OCI-LY1 (cell line): ENCODE data around the gene SYT14.

ENCODE experiments used
- H2AFZ ChIP-seq: fragments of 200-600 bp; sonication (generic), shearing (Covaris generic); 2 replicates; pipeline ENCODE4 v1.6.0; 2014; ENCODE audit warnings: antibody characterized with exemption, mild to moderate bottlenecking, low read length
- H3F3A ChIP-seq: fragments of 200-600 bp; sonication (generic), shearing (Covaris generic); 2 replicates; pipeline ENCODE4 v1.6.0; 2014; ENCODE audit warnings: mild to moderate bottlenecking, antibody characterized with exemption, low read length, moderate library complexity; ENCODE audit not compliant: insufficient read depth
- H3K27ac ChIP-seq: fragments of 200-600 bp; sonication (generic); 2 replicates; pipeline ENCODE4 v1.5.1; 2014; ENCODE audit warnings: low read length, mixed run types, mild to moderate bottlenecking, low read depth; ENCODE audit not compliant: poor library complexity, severe bottlenecking
- H3K27me3 ChIP-seq: fragments of 200-600 bp; sonication (generic); 2 replicates; pipeline ENCODE4 v1.6.0; 2014; ENCODE audit warnings: antibody characterized with exemption, mild to moderate bottlenecking, low read length, moderate library complexity; ENCODE audit not compliant: insufficient read depth
- H3K36me3 ChIP-seq: fragments of 200-600 bp; sonication (generic); 2 replicates; pipeline ENCODE4 v1.6.1; 2014; ENCODE audit warnings: mild to moderate bottlenecking, antibody characterized with exemption, low read length, moderate library complexity, mixed read lengths; ENCODE audit not compliant: insufficient read depth
- H3K4me1 ChIP-seq: fragments of 200-600 bp; sonication (generic); 2 replicates; pipeline ENCODE4 v1.5.1; 2014; ENCODE audit warnings: mild to moderate bottlenecking, low read length, moderate library complexity; ENCODE audit not compliant: insufficient read depth, severe bottlenecking
- H3K4me2 ChIP-seq: fragments of 200-600 bp; sonication (generic), shearing (Covaris generic); 2 replicates; pipeline ENCODE4 v1.6.1; 2014; ENCODE audit warnings: low read length
- H3K4me3 ChIP-seq: fragments of 200-600 bp; sonication (generic); 2 replicates; pipeline ENCODE4 v1.5.1; 2014; ENCODE audit warnings: low read length, low read depth, mild to moderate bottlenecking, mixed read lengths; ENCODE audit not compliant: poor library complexity, severe bottlenecking
- H3K79me2 ChIP-seq: fragments of 200-600 bp; shearing (Covaris generic); 2 replicates; pipeline ENCODE4 v1.6.1; 2016; ENCODE audit warnings: mixed run types, low read length, mixed read lengths; ENCODE audit not compliant: insufficient read depth
- H3K9ac ChIP-seq: fragments of 200-600 bp; sonication (generic), shearing (Covaris generic); 2 replicates; pipeline ENCODE4 v1.6.1; 2014; ENCODE audit warnings: mild to moderate bottlenecking, low read length, mixed read lengths
- H3K9me2 ChIP-seq: fragments of 200-600 bp; sonication (generic), shearing (Covaris generic); 2 replicates; pipeline ENCODE4 v1.6.1; 2014; ENCODE audit warnings: low read depth, mild to moderate bottlenecking, low read length, mixed read lengths
- H3K9me3 ChIP-seq: fragments of 200-600 bp; shearing (Covaris generic); 2 replicates; pipeline ENCODE4 v1.6.1; 2014; ENCODE audit warnings: low read length, mixed read lengths
- H4K20me1 ChIP-seq: fragments of 200-600 bp; sonication (generic), shearing (Covaris generic); 2 replicates; pipeline ENCODE4 v1.6.0; 2016; ENCODE audit warnings: mild to moderate bottlenecking, low read length; ENCODE audit not compliant: insufficient read depth
- EZH2 ChIP-seq: fragments of 200-600 bp; sonication (generic), shearing (Covaris generic); IDR thresholded peaks from 2 replicates; pipeline ENCODE4 v1.8.0; 2017; ENCODE audit warnings: borderline replicate concordance, mixed run types, mild to moderate bottlenecking, antibody characterized with exemption, low read length, moderate library complexity, mixed read lengths
- TF ChIP-seq, protein P1 (sequence below): fragments of 200-600 bp; sonication (generic), shearing (Covaris generic); IDR thresholded peaks from 2 replicates; pipeline ENCODE4 v1.5.1; 2017; ENCODE audit warnings: mild to moderate bottlenecking, antibody characterized with exemption, low read length, moderate library complexity, mixed read lengths

The SYT14 gene

DNA sequence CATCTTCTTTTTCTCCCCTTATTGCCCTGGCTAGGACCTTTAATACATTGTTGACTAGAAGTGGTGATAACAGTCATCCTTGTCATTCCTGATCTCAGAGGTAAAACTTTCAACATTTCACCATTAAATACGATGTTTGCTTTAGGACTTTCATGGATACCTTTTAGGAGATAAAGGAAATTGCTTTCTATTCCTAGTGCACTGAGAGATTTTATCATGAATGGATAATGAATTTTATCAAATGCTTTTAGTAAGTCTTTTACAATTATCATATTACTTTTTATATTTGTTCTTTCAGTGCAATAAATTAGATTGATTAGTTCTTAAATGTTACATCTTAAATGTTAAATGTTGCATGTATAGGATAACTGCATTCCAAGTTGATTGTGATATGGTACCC, 147.3 kb downstream of the SYT14 start:
- Histone ChIP-seq H3F3A (no peaks in the 10 kb centered on the region), H3K4me1 (no peaks in the 10 kb centered on the region), H3K4me3 (no peak overlapping the region), H3K36me3 (no peaks in the 10 kb centered on the region), H3K9me3 (no peaks in the 10 kb centered on the region), H3K9ac (no peak overlapping the region), H3K27ac (no peak overlapping the region), H3K79me2 (no peaks in the 10 kb centered on the region), H3K27me3 (no peaks in the 10 kb centered on the region), H3K4me2 (no peak overlapping the region), H4K20me1 (no peaks in the 10 kb centered on the region), H2AFZ (no peak overlapping the region), H3K9me2 (no peaks in the 10 kb centered on the region)
- no peak for TF ChIP-seq EZH2

DNA sequence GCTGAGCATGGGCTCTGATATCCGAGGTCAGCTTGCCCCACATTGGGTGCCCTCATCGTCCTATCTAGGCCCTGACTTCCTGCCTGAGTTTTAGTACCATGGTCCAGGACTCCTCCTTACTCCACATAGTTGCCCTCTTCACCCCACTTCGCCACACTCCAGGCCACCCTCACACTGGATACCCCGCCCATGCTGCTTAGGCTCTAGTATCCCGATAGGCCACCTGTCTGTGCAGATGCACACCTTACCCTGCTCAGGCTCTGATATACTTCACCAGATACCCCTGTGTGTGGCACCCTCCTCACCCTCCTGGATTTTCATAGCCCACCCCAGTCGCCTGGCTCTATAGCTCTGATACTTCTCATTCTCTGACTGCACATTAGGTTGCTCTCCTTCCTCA, 149.0 kb downstream of the SYT14 start:
- TF ChIP-seq, protein P1, sequence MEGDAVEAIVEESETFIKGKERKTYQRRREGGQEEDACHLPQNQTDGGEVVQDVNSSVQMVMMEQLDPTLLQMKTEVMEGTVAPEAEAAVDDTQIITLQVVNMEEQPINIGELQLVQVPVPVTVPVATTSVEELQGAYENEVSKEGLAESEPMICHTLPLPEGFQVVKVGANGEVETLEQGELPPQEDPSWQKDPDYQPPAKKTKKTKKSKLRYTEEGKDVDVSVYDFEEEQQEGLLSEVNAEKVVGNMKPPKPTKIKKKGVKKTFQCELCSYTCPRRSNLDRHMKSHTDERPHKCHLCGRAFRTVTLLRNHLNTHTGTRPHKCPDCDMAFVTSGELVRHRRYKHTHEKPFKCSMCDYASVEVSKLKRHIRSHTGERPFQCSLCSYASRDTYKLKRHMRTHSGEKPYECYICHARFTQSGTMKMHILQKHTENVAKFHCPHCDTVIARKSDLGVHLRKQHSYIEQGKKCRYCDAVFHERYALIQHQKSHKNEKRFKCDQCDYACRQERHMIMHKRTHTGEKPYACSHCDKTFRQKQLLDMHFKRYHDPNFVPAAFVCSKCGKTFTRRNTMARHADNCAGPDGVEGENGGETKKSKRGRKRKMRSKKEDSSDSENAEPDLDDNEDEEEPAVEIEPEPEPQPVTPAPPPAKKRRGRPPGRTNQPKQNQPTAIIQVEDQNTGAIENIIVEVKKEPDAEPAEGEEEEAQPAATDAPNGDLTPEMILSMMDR: no peak
- TF ChIP-seq EZH2: no peak
- Histone ChIP-seq H3K27ac (no peak overlapping the region), H3K27me3 (no peaks in the 10 kb centered on the region), H2AFZ (no peak overlapping the region), H3K4me1 (no peaks in the 10 kb centered on the region), H3K9me3 (no peaks in the 10 kb centered on the region), H3K4me3 (no peak overlapping the region), H3F3A (no peaks in the 10 kb centered on the region), H3K79me2 (no peaks in the 10 kb centered on the region), H3K9me2 (no peaks in the 10 kb centered on the region), H3K4me2 (no peak overlapping the region), H4K20me1 (no peaks in the 10 kb centered on the region), H3K9ac (no peak overlapping the region), H3K36me3 (no peaks in the 10 kb centered on the region)

DNA sequence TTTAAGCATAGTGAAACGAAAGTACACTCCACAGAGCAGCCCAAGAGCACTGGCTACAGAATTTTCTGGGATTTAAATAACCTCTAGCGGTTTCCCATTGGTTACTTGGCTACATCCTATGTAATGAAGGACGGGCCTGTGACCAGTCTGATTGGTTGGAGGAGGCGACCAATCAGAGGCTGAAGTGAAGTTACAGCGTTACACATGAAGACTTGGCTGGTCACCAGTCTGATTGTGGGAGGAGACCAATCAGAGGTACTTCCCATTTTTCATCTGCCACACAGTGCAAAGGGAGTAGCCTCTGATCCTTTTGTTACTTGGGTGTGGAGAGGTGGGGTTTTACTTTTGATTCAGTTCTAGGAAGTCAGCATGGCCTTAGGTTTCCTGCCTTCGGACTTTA, 151.8 kb downstream of the SYT14 start:
- no peaks in the 10 kb centered on the region for H3F3A ChIP-seq
- no peak overlapping the region for H3K9ac ChIP-seq
- no peak overlapping the region for H3K4me3 ChIP-seq
- H3K27ac ChIP-seq: no peak overlapping the region
- H2AFZ ChIP-seq: no peak overlapping the region
- H3K36me3 ChIP-seq: no peaks in the 10 kb centered on the region
- no peaks in the 10 kb centered on the region for H3K27me3 ChIP-seq
- H3K4me2 ChIP-seq: no peak overlapping the region
- no peaks in the 10 kb centered on the region for H3K79me2 ChIP-seq
- no peaks in the 10 kb centered on the region for H3K4me1 ChIP-seq
- H3K9me3 ChIP-seq: no peaks in the 10 kb centered on the region
- H3K9me2 ChIP-seq: no peaks in the 10 kb centered on the region
- no peaks in the 10 kb centered on the region for H4K20me1 ChIP-seq
- TF ChIP-seq EZH2: no peak
- TF ChIP-seq, protein P1: no peak

GRCh38 chr1:210092366-210092765, 154.3 kb downstream of the SYT14 start:
- TF ChIP-seq EZH2: no peak
- TF ChIP-seq, protein P1: no peak
- H3K9me2 ChIP-seq: no peaks in the 10 kb centered on the region

More at GRCh38 chr1:210092366-210092765, 154.3 kb downstream of the SYT14 start:
- H2AFZ ChIP-seq: no peak overlapping the region
- H3K27ac ChIP-seq: no peak overlapping the region
- no peak overlapping the region for H3K4me2 ChIP-seq
- no peaks in the 10 kb centered on the region for H4K20me1 ChIP-seq
- no peaks in the 10 kb centered on the region for H3K27me3 ChIP-seq
- H3K36me3 ChIP-seq: no peaks in the 10 kb centered on the region
- no peaks in the 10 kb centered on the region for H3K79me2 ChIP-seq
- no peaks in the 10 kb centered on the region for H3K9me3 ChIP-seq
- H3K4me3 ChIP-seq: no peak overlapping the region
- no peaks in the 10 kb centered on the region for H3F3A ChIP-seq
- no peaks in the 10 kb centered on the region for H3K4me1 ChIP-seq
- H3K9ac ChIP-seq: no peak overlapping the region
